Ishikawa (cell line): ENCODE measurements around the gene CDKN2AIP.
A peak's percentile ranks its signal among the peaks of the same experiment; 100 is the strongest.

Experiments used
- CEBPB ChIP-seq: IDR thresholded peaks from 2 replicates; pipeline ENCODE4 v1.6.1; 2012
- CREB1 ChIP-seq: IDR thresholded peaks from 2 replicates; pipeline ENCODE4 v1.6.1; 2012; ENCODE audit warnings: low read depth
- EGR1 ChIP-seq: IDR thresholded peaks from 2 replicates; pipeline ENCODE4 v1.6.1; 2012
- EP300 ChIP-seq: IDR thresholded peaks from 2 replicates; pipeline ENCODE4 v1.6.1; 2012; ENCODE audit warnings: borderline replicate concordance
- FOXM1 ChIP-seq: IDR thresholded peaks from 2 replicates; pipeline ENCODE4 v1.6.1; 2012; ENCODE audit warnings: low read depth, borderline replicate concordance
- RAD21 ChIP-seq: IDR thresholded peaks from 2 replicates; pipeline ENCODE4 v1.6.1; 2012; ENCODE audit warnings: low read depth
- REST ChIP-seq: IDR thresholded peaks from 2 replicates; pipeline ENCODE4 v1.6.1; 2012; ENCODE audit warnings: low read depth, mild to moderate bottlenecking
- TAF1 ChIP-seq: IDR thresholded peaks from 2 replicates; pipeline ENCODE4 v1.6.1; 2012; ENCODE audit warnings: low read depth, mild to moderate bottlenecking
- TEAD4 ChIP-seq: IDR thresholded peaks from 2 replicates; pipeline ENCODE4 v1.6.1; 2012
- YY1 ChIP-seq: IDR thresholded peaks from 2 replicates; pipeline ENCODE4 v1.6.1; 2012; ENCODE audit warnings: low read depth
- TF ChIP-seq, protein P1 (sequence below): IDR thresholded peaks from 2 replicates; pipeline ENCODE4 v1.6.1; 2012
- TF ChIP-seq, protein P2 (sequence below): IDR thresholded peaks from 2 replicates; pipeline ENCODE4 v1.6.1; 2012

DNA sequence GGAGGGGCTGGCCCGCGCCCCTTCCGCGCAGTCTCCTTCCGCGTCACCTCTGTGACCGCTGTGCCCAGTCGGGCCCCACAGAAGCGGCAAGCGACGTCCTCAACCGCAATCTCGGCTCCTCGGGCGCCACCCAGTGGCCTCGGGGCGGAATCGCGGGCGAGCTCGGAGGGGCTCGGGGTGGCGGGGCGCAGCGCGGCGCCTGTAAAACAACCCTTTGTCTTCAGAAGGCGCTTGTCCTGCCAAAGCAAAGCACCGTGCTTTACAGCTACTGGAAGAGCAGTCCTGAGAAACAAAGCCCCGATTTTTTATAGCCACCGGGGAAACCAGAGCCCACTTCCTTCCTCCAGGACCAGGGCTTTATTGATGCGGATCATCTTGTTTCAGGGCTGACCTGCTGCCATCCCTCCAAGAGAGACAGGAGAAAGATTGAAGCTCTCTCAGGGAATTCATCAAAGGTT is 37.3 kb upstream of the CDKN2AIP start:
- no peak for TF ChIP-seq EP300
- TF ChIP-seq, protein P1, sequence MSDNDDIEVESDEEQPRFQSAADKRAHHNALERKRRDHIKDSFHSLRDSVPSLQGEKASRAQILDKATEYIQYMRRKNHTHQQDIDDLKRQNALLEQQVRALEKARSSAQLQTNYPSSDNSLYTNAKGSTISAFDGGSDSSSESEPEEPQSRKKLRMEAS, result peak; percentile 44; the same call in 1 of the 2 replicates
- TF ChIP-seq TAF1, result no peak
- TF ChIP-seq, protein P2, sequence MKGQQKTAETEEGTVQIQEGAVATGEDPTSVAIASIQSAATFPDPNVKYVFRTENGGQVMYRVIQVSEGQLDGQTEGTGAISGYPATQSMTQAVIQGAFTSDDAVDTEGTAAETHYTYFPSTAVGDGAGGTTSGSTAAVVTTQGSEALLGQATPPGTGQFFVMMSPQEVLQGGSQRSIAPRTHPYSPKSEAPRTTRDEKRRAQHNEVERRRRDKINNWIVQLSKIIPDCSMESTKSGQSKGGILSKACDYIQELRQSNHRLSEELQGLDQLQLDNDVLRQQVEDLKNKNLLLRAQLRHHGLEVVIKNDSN, result no peak
- no peak for TF ChIP-seq REST
- TF ChIP-seq CEBPB, result no peak
- TF ChIP-seq YY1, result no peak
- no peak for TF ChIP-seq TEAD4
- peak; percentile 91 for TF ChIP-seq RAD21
- no peak for TF ChIP-seq CREB1
- no peak for TF ChIP-seq EGR1
- TF ChIP-seq FOXM1, result no peak
